22Rv1 (cell line): Measurements from ENCODE around the gene SPATA3.

Experiments used
- ZFX ChIP-seq: fragments of 450-650 bp; IDR thresholded peaks from 2 replicates; pipeline ENCODE4 v1.6.1; 2017; ENCODE audit warnings: antibody characterized with exemption, borderline replicate concordance
- TF ChIP-seq, protein P1 (sequence below): fragments of 450-650 bp; IDR thresholded peaks from 2 replicates; pipeline ENCODE4 v1.5.1; 2017; ENCODE audit warnings: mild to moderate bottlenecking

DNA sequence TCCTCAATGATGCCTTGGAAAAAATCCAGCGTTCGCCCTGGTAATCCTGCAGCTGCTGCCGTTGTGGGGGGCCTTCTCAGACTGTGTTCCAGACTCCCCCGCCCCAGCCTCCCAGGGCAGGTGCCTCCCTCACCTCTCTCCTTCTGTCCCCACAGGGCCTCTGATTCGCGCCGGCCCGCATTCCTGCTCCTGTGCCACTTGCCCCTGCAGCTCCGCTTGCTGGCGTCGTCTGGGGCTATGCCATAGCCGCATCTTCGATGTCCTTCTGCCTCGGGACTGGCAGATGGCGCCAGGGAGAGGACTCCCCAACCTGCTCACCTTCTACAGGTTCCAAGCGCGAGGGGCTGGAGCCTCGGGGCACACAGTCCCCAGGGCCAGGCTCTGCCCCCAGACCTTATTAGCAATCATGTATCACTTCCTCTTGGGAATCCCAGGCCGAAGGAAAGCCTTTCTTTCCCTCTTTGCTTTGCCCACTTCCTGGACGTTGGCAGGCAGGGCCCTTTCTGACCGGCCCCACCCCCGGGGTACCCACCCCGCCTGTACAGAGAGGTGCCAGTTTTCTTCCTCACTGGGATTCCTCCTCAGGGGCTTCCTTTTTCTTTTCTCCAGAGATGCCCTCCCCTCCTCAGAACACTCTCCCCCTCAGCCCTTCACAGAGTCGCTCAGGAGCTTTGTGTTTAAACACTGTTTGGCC lies 4.4 kb downstream of the SPATA3 start:
- TF ChIP-seq, protein P1, sequence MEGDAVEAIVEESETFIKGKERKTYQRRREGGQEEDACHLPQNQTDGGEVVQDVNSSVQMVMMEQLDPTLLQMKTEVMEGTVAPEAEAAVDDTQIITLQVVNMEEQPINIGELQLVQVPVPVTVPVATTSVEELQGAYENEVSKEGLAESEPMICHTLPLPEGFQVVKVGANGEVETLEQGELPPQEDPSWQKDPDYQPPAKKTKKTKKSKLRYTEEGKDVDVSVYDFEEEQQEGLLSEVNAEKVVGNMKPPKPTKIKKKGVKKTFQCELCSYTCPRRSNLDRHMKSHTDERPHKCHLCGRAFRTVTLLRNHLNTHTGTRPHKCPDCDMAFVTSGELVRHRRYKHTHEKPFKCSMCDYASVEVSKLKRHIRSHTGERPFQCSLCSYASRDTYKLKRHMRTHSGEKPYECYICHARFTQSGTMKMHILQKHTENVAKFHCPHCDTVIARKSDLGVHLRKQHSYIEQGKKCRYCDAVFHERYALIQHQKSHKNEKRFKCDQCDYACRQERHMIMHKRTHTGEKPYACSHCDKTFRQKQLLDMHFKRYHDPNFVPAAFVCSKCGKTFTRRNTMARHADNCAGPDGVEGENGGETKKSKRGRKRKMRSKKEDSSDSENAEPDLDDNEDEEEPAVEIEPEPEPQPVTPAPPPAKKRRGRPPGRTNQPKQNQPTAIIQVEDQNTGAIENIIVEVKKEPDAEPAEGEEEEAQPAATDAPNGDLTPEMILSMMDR, result no peak
- no peak for TF ChIP-seq ZFX
